Neural progenitor cell (in vitro differentiated cells): ENCODE data around the gene UBTD1.

Experiments used
- CTCF ChIP-seq: fragments of 200-600 bp; sonication (generic); IDR thresholded peaks from 2 replicates; pipeline ENCODE4 v1.5.1; 2017; ENCODE audit warnings: antibody characterized with exemption, mild to moderate bottlenecking
- EZH2 ChIP-seq: fragments of 200-600 bp; sonication (generic); IDR thresholded peaks from 2 replicates; pipeline ENCODE4 v1.6.1; 2017; ENCODE audit warnings: antibody characterized with exemption, mild to moderate bottlenecking, moderate library complexity
- EZH2phosphoT487 ChIP-seq: fragments of 200-600 bp; sonication (generic); IDR thresholded peaks from 2 replicates; pipeline ENCODE4 v1.6.1; 2017; ENCODE audit warnings: antibody characterized with exemption

GRCh38 chr10:97573672-97574071 is 74.9 kb downstream of the UBTD1 start:
- TF ChIP-seq CTCF (no peak), EZH2 (no peak), EZH2phosphoT487 (no peak)
